SK-N-SH treated with all-trans-retinoic acid at 6 μM for 48 hours (cell line): ENCODE measurements around the gene ACR.

Experiments used
- ATAC-seq: fragments of 200-7000 bp; cut with Tn5 transposase; 3 replicates; pipeline ENCODE4 v1.9.1; 2020; ENCODE audit warnings: mild to moderate bottlenecking, moderate library complexity
- ARNTL ChIP-seq: fragments of 450-650 bp; formaldehyde crosslinking; IDR thresholded peaks from 2 replicates; pipeline ENCODE4 v1.5.0; 2020; ENCODE audit warnings: low read depth, mild to moderate bottlenecking, moderate library complexity, borderline replicate concordance
- BACH2 ChIP-seq: fragments of 250-450 bp; sonication (Bioruptor Pico); IDR thresholded peaks from 2 replicates; pipeline ENCODE4 v1.9.0; 2021; ENCODE audit warnings: mild to moderate bottlenecking, borderline replicate concordance
- CSDC2 ChIP-seq: fragments of 250-450 bp; sonication (Bioruptor Pico); IDR thresholded peaks from 2 replicates; pipeline ENCODE4 v1.5.0; 2020; ENCODE audit warnings: mild to moderate bottlenecking, moderate library complexity
- ESRRG ChIP-seq: fragments of 250-450 bp; sonication (Bioruptor Pico); IDR thresholded peaks from 2 replicates; pipeline ENCODE4 v1.6.1; 2021; ENCODE audit warnings: mild to moderate bottlenecking
- GLIS3 ChIP-seq: fragments of 250-450 bp; sonication (Bioruptor Pico); IDR thresholded peaks from 2 replicates; pipeline ENCODE4 v1.5.0; 2020; ENCODE audit warnings: mild to moderate bottlenecking, moderate library complexity
- OSR1 ChIP-seq: fragments of 250-450 bp; sonication (Bioruptor Pico); IDR thresholded peaks from 2 replicates; pipeline ENCODE4 v1.8.0; 2022; ENCODE audit warnings: moderate library complexity, mild to moderate bottlenecking, inconsistent platforms
- PPARA ChIP-seq: fragments of 250-450 bp; sonication (Bioruptor Pico); IDR thresholded peaks from 2 replicates; pipeline ENCODE4 v1.5.0; 2020; ENCODE audit warnings: mild to moderate bottlenecking, borderline replicate concordance
- SNAI2 ChIP-seq: fragments of 250-450 bp; sonication (Bioruptor Pico); IDR thresholded peaks from 2 replicates; pipeline ENCODE4 v1.5.0; 2020; ENCODE audit warnings: mild to moderate bottlenecking, moderate library complexity
- TCF4 ChIP-seq: fragments of 250-450 bp; sonication (Bioruptor Pico); IDR thresholded peaks from 2 replicates; pipeline ENCODE4 v1.8.0; 2021; ENCODE audit warnings: mild to moderate bottlenecking, moderate library complexity, borderline replicate concordance
- TOX ChIP-seq: fragments of 250-450 bp; sonication (Bioruptor Pico); IDR thresholded peaks from 2 replicates; pipeline ENCODE4 v1.8.0; 2021; ENCODE audit warnings: mild to moderate bottlenecking, moderate library complexity, borderline replicate concordance
- ZC3H10 ChIP-seq: fragments of 250-450 bp; sonication (Bioruptor Pico); IDR thresholded peaks from 2 replicates; pipeline ENCODE4 v1.5.1; 2021; ENCODE audit warnings: mild to moderate bottlenecking, moderate library complexity
- ZFP3 ChIP-seq: fragments of 250-450 bp; sonication (Bioruptor Pico); IDR thresholded peaks from 2 replicates; pipeline ENCODE4 v1.5.0; 2020; ENCODE audit warnings: mild to moderate bottlenecking, moderate library complexity
- ZNF565 ChIP-seq: fragments of 450-650 bp; formaldehyde crosslinking; conservative IDR thresholded peaks from 2 replicates; pipeline ENCODE4 v1.5.0; 2020; ENCODE audit warnings: low read depth, mild to moderate bottlenecking, moderate library complexity
- ZNF70 ChIP-seq: fragments of 450-650 bp; formaldehyde crosslinking; IDR thresholded peaks from 2 replicates; pipeline ENCODE4 v1.5.0; 2020; ENCODE audit warnings: mild to moderate bottlenecking, moderate library complexity
- ZNF8 ChIP-seq: fragments of 450-650 bp; formaldehyde crosslinking; IDR thresholded peaks from 2 replicates; pipeline ENCODE4 v1.5.0; 2020; ENCODE audit warnings: mild to moderate bottlenecking, moderate library complexity
- TF ChIP-seq, protein P1 (sequence below): fragments of 250-450 bp; sonication (Bioruptor Pico); IDR thresholded peaks from 2 replicates; pipeline ENCODE4 v1.8.0; 2021; ENCODE audit warnings: low read depth, mild to moderate bottlenecking, moderate library complexity, borderline replicate concordance
- TF ChIP-seq, protein P2 (sequence below): fragments of 250-450 bp; sonication (Bioruptor Pico); IDR thresholded peaks from 2 replicates; pipeline ENCODE4 v1.5.0; 2020; ENCODE audit warnings: mild to moderate bottlenecking, moderate library complexity
- TF ChIP-seq, protein P3 (sequence below): fragments of 250-450 bp; sonication (Bioruptor Pico); IDR thresholded peaks from 2 replicates; pipeline ENCODE4 v1.5.1; 2021; ENCODE audit warnings: mild to moderate bottlenecking, moderate library complexity
- TF ChIP-seq, protein P4 (sequence below): fragments of 250-450 bp; sonication (Bioruptor Pico); IDR thresholded peaks from 2 replicates; pipeline ENCODE4 v1.5.1; 2020; ENCODE audit warnings: low read depth, mild to moderate bottlenecking, moderate library complexity
- TF ChIP-seq, protein P5 (sequence below): fragments of 250-450 bp; sonication (Bioruptor Pico); IDR thresholded peaks from 2 replicates; pipeline ENCODE4 v1.8.0; 2020; ENCODE audit warnings: mild to moderate bottlenecking, moderate library complexity, borderline replicate concordance

The ACR gene

DNA sequence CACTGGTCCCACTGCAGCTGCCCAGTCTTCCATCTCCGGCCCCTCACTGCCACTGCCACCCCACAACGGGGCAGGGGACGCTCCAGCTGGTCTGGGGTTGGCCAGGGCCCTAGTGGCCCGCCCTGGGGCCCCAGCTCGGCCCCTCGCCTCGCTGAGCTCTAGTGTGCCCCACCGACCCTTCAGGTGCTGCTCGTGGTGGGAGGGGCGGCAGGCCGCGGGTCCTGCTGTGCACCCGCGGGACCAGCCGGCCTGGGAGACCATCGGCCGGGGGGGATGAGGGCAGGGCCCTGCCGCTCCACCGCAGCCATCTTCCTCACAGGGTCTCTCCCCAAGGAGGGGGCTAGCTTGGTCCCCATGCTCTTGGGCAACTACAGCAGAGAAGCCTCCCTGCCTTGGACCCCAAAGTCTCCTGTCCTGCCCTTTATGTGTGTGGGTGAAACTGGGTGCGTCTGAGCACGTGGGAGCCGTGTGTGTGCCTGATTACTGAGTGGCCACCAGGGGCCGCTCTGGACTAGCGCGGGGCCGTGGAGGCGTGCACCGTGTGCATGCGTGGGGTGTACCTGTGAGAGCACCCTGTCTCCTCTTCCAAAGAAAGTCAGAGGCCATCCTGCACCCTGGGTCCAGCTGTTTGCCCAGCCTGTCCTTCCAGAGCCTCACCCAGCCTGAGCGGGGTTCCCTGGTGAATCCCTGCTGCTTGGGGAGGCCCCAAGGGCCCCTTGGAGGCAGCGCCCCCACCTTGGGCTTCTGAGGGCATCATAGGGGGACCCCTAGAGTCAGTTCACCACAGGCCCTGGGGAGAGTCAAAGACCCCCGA, 6.0 kb upstream of the ACR start:
- TF ChIP-seq BACH2 (CRISPR knock-in tag): no peak
- TF ChIP-seq OSR1 (CRISPR knock-in tag): no peak
- TF ChIP-seq ARNTL (CRISPR knock-in tag): no peak
- TF ChIP-seq, protein P1, sequence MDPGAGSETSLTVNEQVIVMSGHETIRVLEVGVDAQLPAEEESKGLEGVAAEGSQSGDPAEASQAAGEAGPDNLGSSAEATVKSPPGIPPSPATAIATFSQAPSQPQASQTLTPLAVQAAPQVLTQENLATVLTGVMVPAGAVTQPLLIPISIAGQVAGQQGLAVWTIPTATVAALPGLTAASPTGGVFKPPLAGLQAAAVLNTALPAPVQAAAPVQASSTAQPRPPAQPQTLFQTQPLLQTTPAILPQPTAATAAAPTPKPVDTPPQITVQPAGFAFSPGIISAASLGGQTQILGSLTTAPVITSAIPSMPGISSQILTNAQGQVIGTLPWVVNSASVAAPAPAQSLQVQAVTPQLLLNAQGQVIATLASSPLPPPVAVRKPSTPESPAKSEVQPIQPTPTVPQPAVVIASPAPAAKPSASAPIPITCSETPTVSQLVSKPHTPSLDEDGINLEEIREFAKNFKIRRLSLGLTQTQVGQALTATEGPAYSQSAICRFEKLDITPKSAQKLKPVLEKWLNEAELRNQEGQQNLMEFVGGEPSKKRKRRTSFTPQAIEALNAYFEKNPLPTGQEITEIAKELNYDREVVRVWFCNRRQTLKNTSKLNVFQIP (CRISPR knock-in tag): no peak
- TF ChIP-seq ZNF565 (CRISPR knock-in tag): no peak
- no peak for TF ChIP-seq ZC3H10 (CRISPR knock-in tag)
- TF ChIP-seq, protein P2, sequence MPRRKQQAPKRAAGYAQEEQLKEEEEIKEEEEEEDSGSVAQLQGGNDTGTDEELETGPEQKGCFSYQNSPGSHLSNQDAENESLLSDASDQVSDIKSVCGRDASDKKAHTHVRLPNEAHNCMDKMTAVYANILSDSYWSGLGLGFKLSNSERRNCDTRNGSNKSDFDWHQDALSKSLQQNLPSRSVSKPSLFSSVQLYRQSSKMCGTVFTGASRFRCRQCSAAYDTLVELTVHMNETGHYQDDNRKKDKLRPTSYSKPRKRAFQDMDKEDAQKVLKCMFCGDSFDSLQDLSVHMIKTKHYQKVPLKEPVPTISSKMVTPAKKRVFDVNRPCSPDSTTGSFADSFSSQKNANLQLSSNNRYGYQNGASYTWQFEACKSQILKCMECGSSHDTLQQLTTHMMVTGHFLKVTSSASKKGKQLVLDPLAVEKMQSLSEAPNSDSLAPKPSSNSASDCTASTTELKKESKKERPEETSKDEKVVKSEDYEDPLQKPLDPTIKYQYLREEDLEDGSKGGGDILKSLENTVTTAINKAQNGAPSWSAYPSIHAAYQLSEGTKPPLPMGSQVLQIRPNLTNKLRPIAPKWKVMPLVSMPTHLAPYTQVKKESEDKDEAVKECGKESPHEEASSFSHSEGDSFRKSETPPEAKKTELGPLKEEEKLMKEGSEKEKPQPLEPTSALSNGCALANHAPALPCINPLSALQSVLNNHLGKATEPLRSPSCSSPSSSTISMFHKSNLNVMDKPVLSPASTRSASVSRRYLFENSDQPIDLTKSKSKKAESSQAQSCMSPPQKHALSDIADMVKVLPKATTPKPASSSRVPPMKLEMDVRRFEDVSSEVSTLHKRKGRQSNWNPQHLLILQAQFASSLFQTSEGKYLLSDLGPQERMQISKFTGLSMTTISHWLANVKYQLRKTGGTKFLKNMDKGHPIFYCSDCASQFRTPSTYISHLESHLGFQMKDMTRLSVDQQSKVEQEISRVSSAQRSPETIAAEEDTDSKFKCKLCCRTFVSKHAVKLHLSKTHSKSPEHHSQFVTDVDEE (CRISPR knock-in tag): no peak
- no peak for TF ChIP-seq TOX
- TF ChIP-seq ESRRG (CRISPR knock-in tag): no peak
- no peak for TF ChIP-seq SNAI2
- peak; percentile 89 for ATAC-seq

DNA sequence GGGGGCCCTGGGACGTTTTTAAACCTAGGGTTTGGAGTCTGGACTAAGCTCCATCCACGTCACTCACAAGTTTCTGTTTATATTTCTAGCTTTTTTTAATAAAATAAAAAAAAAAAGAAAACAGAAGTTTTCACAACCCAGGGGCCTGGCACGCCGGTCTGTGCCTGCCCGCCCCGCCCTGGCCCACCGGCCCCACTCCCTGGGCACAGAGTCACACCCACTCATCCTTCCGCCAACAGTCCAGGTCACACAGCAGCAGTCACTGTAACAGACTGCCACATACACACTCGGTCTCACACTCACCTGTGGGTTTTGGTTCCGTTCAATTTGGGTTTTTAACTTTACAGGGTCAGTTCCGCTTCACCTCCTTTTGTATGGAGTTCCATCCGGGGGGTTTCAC, 5.3 kb upstream of the ACR start:
- ATAC-seq: no peak
- TF ChIP-seq, protein P3, sequence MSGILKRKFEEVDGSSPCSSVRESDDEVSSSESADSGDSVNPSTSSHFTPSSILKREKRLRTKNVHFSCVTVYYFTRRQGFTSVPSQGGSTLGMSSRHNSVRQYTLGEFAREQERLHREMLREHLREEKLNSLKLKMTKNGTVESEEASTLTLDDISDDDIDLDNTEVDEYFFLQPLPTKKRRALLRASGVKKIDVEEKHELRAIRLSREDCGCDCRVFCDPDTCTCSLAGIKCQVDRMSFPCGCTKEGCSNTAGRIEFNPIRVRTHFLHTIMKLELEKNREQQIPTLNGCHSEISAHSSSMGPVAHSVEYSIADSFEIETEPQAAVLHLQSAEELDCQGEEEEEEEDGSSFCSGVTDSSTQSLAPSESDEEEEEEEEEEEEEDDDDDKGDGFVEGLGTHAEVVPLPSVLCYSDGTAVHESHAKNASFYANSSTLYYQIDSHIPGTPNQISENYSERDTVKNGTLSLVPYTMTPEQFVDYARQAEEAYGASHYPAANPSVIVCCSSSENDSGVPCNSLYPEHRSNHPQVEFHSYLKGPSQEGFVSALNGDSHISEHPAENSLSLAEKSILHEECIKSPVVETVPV (CRISPR knock-in tag): no peak
- TF ChIP-seq ZFP3: no peak
- TF ChIP-seq, protein P4, sequence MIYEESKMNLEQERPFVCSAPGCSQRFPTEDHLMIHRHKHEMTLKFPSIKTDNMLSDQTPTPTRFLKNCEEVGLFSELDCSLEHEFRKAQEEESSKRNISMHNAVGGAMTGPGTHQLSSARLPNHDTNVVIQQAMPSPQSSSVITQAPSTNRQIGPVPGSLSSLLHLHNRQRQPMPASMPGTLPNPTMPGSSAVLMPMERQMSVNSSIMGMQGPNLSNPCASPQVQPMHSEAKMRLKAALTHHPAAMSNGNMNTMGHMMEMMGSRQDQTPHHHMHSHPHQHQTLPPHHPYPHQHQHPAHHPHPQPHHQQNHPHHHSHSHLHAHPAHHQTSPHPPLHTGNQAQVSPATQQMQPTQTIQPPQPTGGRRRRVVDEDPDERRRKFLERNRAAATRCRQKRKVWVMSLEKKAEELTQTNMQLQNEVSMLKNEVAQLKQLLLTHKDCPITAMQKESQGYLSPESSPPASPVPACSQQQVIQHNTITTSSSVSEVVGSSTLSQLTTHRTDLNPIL (CRISPR knock-in tag): no peak

DNA sequence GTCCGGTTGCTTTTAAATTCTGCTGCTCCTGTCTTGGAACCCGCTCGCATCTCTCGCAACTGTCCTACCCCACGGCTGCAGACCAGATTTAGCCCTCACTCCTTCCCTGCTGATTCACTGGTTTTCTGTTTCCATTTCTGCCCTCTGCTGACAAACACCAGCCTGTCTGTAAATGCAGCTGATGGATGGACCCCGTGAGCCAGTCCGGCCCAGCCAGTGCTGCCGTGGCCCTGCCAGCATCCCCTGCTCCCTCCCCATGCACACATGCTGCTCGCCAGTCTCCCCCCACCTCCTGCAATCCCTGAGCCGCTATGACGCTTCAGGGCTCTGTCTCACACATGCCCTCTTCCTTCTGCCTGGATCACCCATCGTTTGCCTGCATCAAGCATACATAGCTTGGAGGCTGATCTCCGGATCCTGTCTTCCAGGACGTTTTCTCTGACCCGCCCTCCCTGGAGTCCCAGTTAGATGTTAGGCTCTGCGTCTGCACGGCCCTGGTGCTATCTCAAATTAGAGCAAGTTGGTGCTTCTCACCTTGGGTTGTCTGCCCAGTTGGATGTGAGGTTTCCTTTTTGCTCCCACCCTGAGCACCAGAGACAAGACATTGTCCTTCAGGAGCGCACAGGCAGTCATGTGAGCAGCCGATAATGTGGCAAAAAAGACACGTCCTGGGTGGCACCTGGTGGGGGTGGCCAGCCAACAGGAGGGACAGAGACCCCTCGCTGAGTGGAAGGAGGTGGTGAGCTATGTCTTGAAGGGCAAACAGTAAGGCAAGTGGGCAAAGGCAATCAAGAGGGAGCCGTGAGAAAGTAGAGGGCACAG, 4.3 kb upstream of the ACR start:
- ATAC-seq: peak; percentile 47
- TF ChIP-seq ZNF565 (CRISPR knock-in tag) (no peak), TOX (no peak), CSDC2 (CRISPR knock-in tag) (no peak), ARNTL (CRISPR knock-in tag) (no peak), TCF4 (CRISPR knock-in tag) (no peak), GLIS3 (CRISPR knock-in tag) (no peak), BACH2 (CRISPR knock-in tag) (no peak), PPARA (CRISPR knock-in tag) (no peak), ZNF70 (CRISPR knock-in tag) (no peak), SNAI2 (no peak), ZNF8 (CRISPR knock-in tag) (no peak), OSR1 (CRISPR knock-in tag) (no peak)
- TF ChIP-seq, protein P1 (CRISPR knock-in tag): no peak
- TF ChIP-seq, protein P3 (CRISPR knock-in tag): no peak
- TF ChIP-seq, protein P4 (CRISPR knock-in tag): no peak
- TF ChIP-seq, protein P5, sequence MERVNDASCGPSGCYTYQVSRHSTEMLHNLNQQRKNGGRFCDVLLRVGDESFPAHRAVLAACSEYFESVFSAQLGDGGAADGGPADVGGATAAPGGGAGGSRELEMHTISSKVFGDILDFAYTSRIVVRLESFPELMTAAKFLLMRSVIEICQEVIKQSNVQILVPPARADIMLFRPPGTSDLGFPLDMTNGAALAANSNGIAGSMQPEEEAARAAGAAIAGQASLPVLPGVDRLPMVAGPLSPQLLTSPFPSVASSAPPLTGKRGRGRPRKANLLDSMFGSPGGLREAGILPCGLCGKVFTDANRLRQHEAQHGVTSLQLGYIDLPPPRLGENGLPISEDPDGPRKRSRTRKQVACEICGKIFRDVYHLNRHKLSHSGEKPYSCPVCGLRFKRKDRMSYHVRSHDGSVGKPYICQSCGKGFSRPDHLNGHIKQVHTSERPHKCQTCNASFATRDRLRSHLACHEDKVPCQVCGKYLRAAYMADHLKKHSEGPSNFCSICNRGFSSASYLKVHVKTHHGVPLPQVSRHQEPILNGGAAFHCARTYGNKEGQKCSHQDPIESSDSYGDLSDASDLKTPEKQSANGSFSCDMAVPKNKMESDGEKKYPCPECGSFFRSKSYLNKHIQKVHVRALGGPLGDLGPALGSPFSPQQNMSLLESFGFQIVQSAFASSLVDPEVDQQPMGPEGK (CRISPR knock-in tag): no peak
